HEK293 (cell line): ENCODE measurements around the gene ZNF576.

Experiments
- AEBP2 ChIP-seq: fragments of 450-650 bp; formaldehyde crosslinking; IDR thresholded peaks from 2 replicates; pipeline ENCODE4 v1.5.1; 2016; ENCODE audit warnings: missing biosample characterization, missing genetic modification characterization, borderline replicate concordance
- ATF2 ChIP-seq: fragments of 450-650 bp; formaldehyde crosslinking; IDR thresholded peaks from 2 replicates; pipeline ENCODE4 v1.5.1; 2016; ENCODE audit warnings: missing biosample characterization, missing genetic modification characterization, low read depth
- GFI1B ChIP-seq: fragments of 450-650 bp; formaldehyde crosslinking; IDR thresholded peaks from 2 replicates; pipeline ENCODE4 v1.5.1; 2016; ENCODE audit warnings: missing biosample characterization, missing genetic modification characterization
- GLI2 ChIP-seq: fragments of 450-650 bp; formaldehyde crosslinking; IDR thresholded peaks from 2 replicates; pipeline ENCODE4; 2017; ENCODE audit warnings: missing biosample characterization, missing genetic modification characterization, low read depth, borderline replicate concordance
- HOXD13 ChIP-seq: sonication (generic); formaldehyde crosslinking; IDR thresholded peaks from 2 replicates; pipeline ENCODE4 v1.8.0; 2022; ENCODE audit warnings: missing genetic modification reagents, borderline replicate concordance
- KLF1 ChIP-seq: fragments of 450-650 bp; formaldehyde crosslinking; IDR thresholded peaks from 2 replicates; pipeline ENCODE4 v1.5.1; 2016; ENCODE audit warnings: missing biosample characterization, missing genetic modification characterization
- MYNN ChIP-seq: fragments of 450-650 bp; formaldehyde crosslinking; IDR thresholded peaks from 2 replicates; pipeline ENCODE4 v1.5.1; 2016; ENCODE audit warnings: missing biosample characterization, missing genetic modification characterization, borderline replicate concordance
- MZF1 ChIP-seq: fragments of 450-650 bp; formaldehyde crosslinking; IDR thresholded peaks from 2 replicates; pipeline ENCODE4 v1.5.1; 2017; ENCODE audit warnings: missing biosample characterization, missing genetic modification characterization, borderline replicate concordance
- OSR2 ChIP-seq: fragments of 450-650 bp; formaldehyde crosslinking; IDR thresholded peaks from 2 replicates; pipeline ENCODE4 v1.5.1; 2016; ENCODE audit warnings: missing biosample characterization, missing genetic modification characterization
- PBX3 ChIP-seq: sonication (generic); formaldehyde crosslinking; IDR thresholded peaks from 2 replicates; pipeline ENCODE4 v1.8.1; 2022; ENCODE audit warnings: mild to moderate bottlenecking, moderate library complexity, missing genetic modification reagents
- REPIN1 ChIP-seq: fragments of 450-650 bp; formaldehyde crosslinking; IDR thresholded peaks from 2 replicates; pipeline ENCODE4 v1.5.1; 2017; ENCODE audit warnings: missing biosample characterization, missing genetic modification characterization, low read depth
- SCRT1 ChIP-seq: fragments of 450-650 bp; formaldehyde crosslinking; IDR thresholded peaks from 2 replicates; pipeline ENCODE4 v1.5.1; 2016; ENCODE audit warnings: missing biosample characterization, missing genetic modification characterization, borderline replicate concordance
- SETDB1 ChIP-seq: IDR thresholded peaks from one replicate; pipeline ENCODE4 v1.6.1; 2017; ENCODE audit warnings: mild to moderate bottlenecking, low read length, moderate library complexity, mixed read lengths; ENCODE audit not compliant: insufficient read length
- YY2 ChIP-seq: fragments of 450-650 bp; formaldehyde crosslinking; IDR thresholded peaks from 2 replicates; pipeline ENCODE4 v1.5.1; 2016; ENCODE audit warnings: missing biosample characterization, missing genetic modification characterization
- ZBTB21 ChIP-seq: fragments of 450-650 bp; formaldehyde crosslinking; IDR thresholded peaks from 2 replicates; pipeline ENCODE4 v1.5.1; 2017; ENCODE audit warnings: missing biosample characterization, missing genetic modification characterization
- ZBTB48 ChIP-seq: fragments of 450-650 bp; formaldehyde crosslinking; IDR thresholded peaks from 2 replicates; pipeline ENCODE4 v1.5.1; 2016; ENCODE audit warnings: missing biosample characterization, missing genetic modification characterization
- ZBTB7A ChIP-seq: fragments of 450-650 bp; formaldehyde crosslinking; IDR thresholded peaks from 2 replicates; pipeline ENCODE4 v1.5.1; 2016; ENCODE audit warnings: low read depth, missing biosample characterization, missing genetic modification characterization
- ZFHX2 ChIP-seq: fragments of 450-650 bp; formaldehyde crosslinking; conservative IDR thresholded peaks from 2 replicates; pipeline ENCODE4 v1.5.1; 2016; ENCODE audit warnings: missing biosample characterization, missing genetic modification characterization
- ZFP41 ChIP-seq: fragments of 450-650 bp; formaldehyde crosslinking; IDR thresholded peaks from 2 replicates; pipeline ENCODE4 v1.5.1; 2016; ENCODE audit warnings: missing biosample characterization, missing genetic modification characterization, borderline replicate concordance
- ZNF169 ChIP-seq: fragments of 450-650 bp; formaldehyde crosslinking; IDR thresholded peaks from 2 replicates; pipeline ENCODE4 v1.5.1; 2016; ENCODE audit warnings: missing biosample characterization, missing genetic modification characterization
- ZNF26 ChIP-seq: fragments of 450-650 bp; formaldehyde crosslinking; IDR thresholded peaks from 2 replicates; pipeline ENCODE4 v1.5.1; 2016; ENCODE audit warnings: missing biosample characterization, missing genetic modification characterization
- ZNF311 ChIP-seq: fragments of 450-650 bp; formaldehyde crosslinking; IDR thresholded peaks from 2 replicates; pipeline ENCODE4 v1.5.1; 2017; ENCODE audit warnings: missing biosample characterization, missing genetic modification characterization, borderline replicate concordance
- ZNF423 ChIP-seq: fragments of 450-650 bp; formaldehyde crosslinking; IDR thresholded peaks from 2 replicates; pipeline ENCODE4 v1.5.1; 2016; ENCODE audit warnings: missing biosample characterization, missing genetic modification characterization
- ZNF449 ChIP-seq: fragments of 450-650 bp; formaldehyde crosslinking; IDR thresholded peaks from 2 replicates; pipeline ENCODE4 v1.5.1; 2017; ENCODE audit warnings: missing biosample characterization, mild to moderate bottlenecking, missing genetic modification characterization, moderate library complexity
- ZNF48 ChIP-seq: fragments of 450-650 bp; formaldehyde crosslinking; IDR thresholded peaks from 2 replicates; pipeline ENCODE4 v1.5.1; 2016; ENCODE audit warnings: missing biosample characterization, missing genetic modification characterization
- ZNF488 ChIP-seq: fragments of 450-650 bp; formaldehyde crosslinking; IDR thresholded peaks from 2 replicates; pipeline ENCODE4 v1.5.1; 2016; ENCODE audit warnings: missing biosample characterization, missing genetic modification characterization
- ZNF548 ChIP-seq: fragments of 450-650 bp; formaldehyde crosslinking; IDR thresholded peaks from 2 replicates; pipeline ENCODE4 v1.5.1; 2016; ENCODE audit warnings: missing biosample characterization, missing genetic modification characterization
- ZNF558 ChIP-seq: fragments of 450-650 bp; formaldehyde crosslinking; IDR thresholded peaks from 2 replicates; pipeline ENCODE4 v1.5.1; 2016; ENCODE audit warnings: missing biosample characterization, missing genetic modification characterization
- ZNF610 ChIP-seq: fragments of 450-650 bp; formaldehyde crosslinking; IDR thresholded peaks from 2 replicates; pipeline ENCODE4 v1.5.1; 2016; ENCODE audit warnings: missing biosample characterization, missing genetic modification characterization, borderline replicate concordance
- ZNF830 ChIP-seq: fragments of 450-650 bp; IDR thresholded peaks from 2 replicates; pipeline ENCODE4 v1.5.0; 2018; ENCODE audit warnings: missing biosample characterization, missing genetic modification characterization, low read depth, mild to moderate bottlenecking, moderate library complexity
- ZSCAN16 ChIP-seq: fragments of 450-650 bp; formaldehyde crosslinking; IDR thresholded peaks from 2 replicates; pipeline ENCODE4 v1.5.1; 2016; ENCODE audit warnings: missing biosample characterization, missing genetic modification characterization

The ZNF576 gene

GRCh38 chr19:43619262-43620060 is 23.1 kb downstream of the ZNF576 start, which contains the start of gene ZNF428 (continued):
- TF ChIP-seq ATF2 (tag by site-specific recombination), result 0 out of 2 replicates have a peak, but pooled peaks have one; percentile 1
- TF ChIP-seq ZBTB21 (tag by site-specific recombination), result peak; percentile 26; the same call in 1 of the 2 replicates
- peak; percentile 92 for TF ChIP-seq ZNF610 (tag by site-specific recombination)
- peak; percentile 57 for TF ChIP-seq ZSCAN16 (tag by site-specific recombination)
- TF ChIP-seq ZNF558, result peak; percentile 48; the same call in 1 of the 2 replicates
- peak; percentile 29; the same call in 1 of the 2 replicates for TF ChIP-seq REPIN1 (tag by site-specific recombination)
- peak; percentile 41; the same call in 1 of the 2 replicates for TF ChIP-seq MZF1 (tag by site-specific recombination)
- peak; percentile 7 for TF ChIP-seq KLF1 (tag by site-specific recombination)
- TF ChIP-seq ZNF423, result peak; percentile 27; the same call in 1 of the 2 replicates
- peak; percentile 8; the same call in 1 of the 2 replicates for TF ChIP-seq GFI1B (tag by site-specific recombination)
- TF ChIP-seq HOXD13 (CRISPR knock-in tag), result no peak
- no peak for TF ChIP-seq SETDB1
- 0 out of 2 replicates have a peak, but pooled peaks have one; percentile 39 for TF ChIP-seq YY2 (tag by site-specific recombination)
- TF ChIP-seq ZNF488, result no peak
- TF ChIP-seq ZFP41 (tag by site-specific recombination), result no peak
- no peak; the same call in 1 of the 2 replicates for TF ChIP-seq SCRT1 (tag by site-specific recombination)
- TF ChIP-seq ZNF48 (tag by site-specific recombination), result no peak
- no peak for TF ChIP-seq AEBP2 (tag by site-specific recombination)
- TF ChIP-seq GLI2 (tag by site-specific recombination), result no peak
- peak; percentile 81 for TF ChIP-seq ZFHX2 (tag by site-specific recombination)
- TF ChIP-seq ZNF830 (tag by site-specific recombination), result no peak
- TF ChIP-seq OSR2 (tag by site-specific recombination), result no peak
- TF ChIP-seq ZBTB7A (tag by site-specific recombination), result peak; percentile 89; the same call in 1 of the 2 replicates
- no peak; the same call in 1 of the 2 replicates for TF ChIP-seq ZNF449 (tag by site-specific recombination)
- TF ChIP-seq ZNF311 (tag by site-specific recombination), result no peak
- no peak for TF ChIP-seq PBX3 (CRISPR knock-in tag)
- TF ChIP-seq MYNN (tag by site-specific recombination), result 0 out of 2 replicates have a peak, but pooled peaks have one; percentile 46
- no peak; the same call in 1 of the 2 replicates for TF ChIP-seq ZNF169 (tag by site-specific recombination)
- no peak for TF ChIP-seq ZNF548 (tag by site-specific recombination)
- TF ChIP-seq ZNF26 (tag by site-specific recombination), result no peak
- peak; percentile 32; the same call in 1 of the 2 replicates for TF ChIP-seq ZBTB48
